GM23338 (cell line): ENCODE data around the gene AP2B1. TPM values are rescaled to one million over a fixed set of nuclear protein-coding genes. Genes with fewer than 3 reads are reported as not detected.

Experiments used
- ATAC-seq: fragments of 200-7000 bp; cut with Tn5 transposase; 3 replicates; pipeline ENCODE4 v1.9.1; 2020
- DNase-seq: peaks from one replicate; pipeline ENCODE4 v3.0.0-alpha.2; 2015; ENCODE audit warnings: low spot score
- H2AFZ ChIP-seq: fragments of 200-600 bp; sonication (generic); 2 replicates; pipeline ENCODE4 v1.8.0; 2016; ENCODE audit warnings: antibody characterized with exemption, mild to moderate bottlenecking, moderate library complexity
- H3F3A ChIP-seq: fragments of 200-600 bp; sonication (generic); replicated peaks from 2 replicates; pipeline ENCODE4 v1.8.0; 2017; ENCODE audit warnings: antibody characterized with exemption, mixed run types, low read depth
- H3K27ac ChIP-seq: fragments of 200-600 bp; sonication (generic); 2 replicates; pipeline ENCODE4 v1.6.1; 2016; ENCODE audit warnings: low read depth
- H3K27me3 ChIP-seq: fragments of 200-600 bp; sonication (generic); 2 replicates; pipeline ENCODE4 v1.8.0; 2016; ENCODE audit warnings: mild to moderate bottlenecking, mixed run types, moderate library complexity; ENCODE audit not compliant: insufficient read depth
- H3K36me3 ChIP-seq: fragments of 200-600 bp; sonication (generic); 2 replicates; pipeline ENCODE4 v1.8.0; 2016; ENCODE audit warnings: mild to moderate bottlenecking; ENCODE audit not compliant: insufficient read depth
- H3K4me1 ChIP-seq: fragments of 200-600 bp; sonication (generic); 2 replicates; pipeline ENCODE4 v1.8.0; 2016; ENCODE audit warnings: mild to moderate bottlenecking, moderate library complexity; ENCODE audit not compliant: insufficient read depth
- H3K4me2 ChIP-seq: fragments of 200-600 bp; sonication (generic); 2 replicates; pipeline ENCODE4 v1.7.1; 2017; ENCODE audit warnings: mixed run types
- H3K4me3 ChIP-seq: fragments of 200-600 bp; sonication (generic); 2 replicates; pipeline ENCODE4 v1.6.1; 2016; ENCODE audit warnings: mixed run types
- H3K79me2 ChIP-seq: fragments of 200-600 bp; sonication (generic); replicated peaks from 2 replicates; pipeline ENCODE4 v1.8.0; 2017; ENCODE audit warnings: mild to moderate bottlenecking; ENCODE audit not compliant: insufficient read depth
- H3K9me2 ChIP-seq: fragments of 200-600 bp; sonication (generic); 2 replicates; pipeline ENCODE4 v1.8.0; 2017; ENCODE audit not compliant: insufficient read depth
- H4K20me1 ChIP-seq: fragments of 200-600 bp; sonication (generic); replicated peaks from 2 replicates; pipeline ENCODE4 v1.8.0; 2017; ENCODE audit warnings: mild to moderate bottlenecking; ENCODE audit not compliant: insufficient read depth
- H3K27ac Mint-ChIP-seq: 2 replicates; pipeline ENCODE4 v1.8.0; 2020; ENCODE audit warnings: inconsistent platforms, mild to moderate bottlenecking, moderate library complexity, mixed read lengths
- H3K27me3 Mint-ChIP-seq: 3 replicates; pipeline ENCODE4 v1.8.0; 2022; ENCODE audit warnings: low read depth, mild to moderate bottlenecking, moderate library complexity, mixed read lengths, inconsistent platforms; ENCODE audit not compliant: insufficient read depth, poor library complexity
- H3K36me3 Mint-ChIP-seq: 3 replicates; pipeline ENCODE4 v1.8.0; 2021; ENCODE audit warnings: low read depth, mild to moderate bottlenecking, inconsistent platforms, moderate library complexity, mixed read lengths
- H3K4me1 Mint-ChIP-seq: 3 replicates; pipeline ENCODE4 v1.8.0; 2020; ENCODE audit warnings: mild to moderate bottlenecking, inconsistent platforms, mixed read lengths
- H3K4me3 Mint-ChIP-seq: 3 replicates; pipeline ENCODE4 v1.8.0; 2021; ENCODE audit warnings: moderate library complexity, mild to moderate bottlenecking, inconsistent platforms, mixed read lengths
- H3K9me3 Mint-ChIP-seq: 3 replicates; pipeline ENCODE4 v1.8.0; 2020; ENCODE audit warnings: moderate library complexity, mild to moderate bottlenecking, inconsistent platforms, mixed read lengths
- CREB1 ChIP-seq: fragments of 250-450 bp; sonication (Bioruptor Pico); IDR thresholded peaks from 2 replicates; pipeline ENCODE4 v1.5.0; 2020; ENCODE audit warnings: low read depth, mild to moderate bottlenecking, moderate library complexity
- CTCF ChIP-seq, 2 experiments: fragments of 200-600 bp in 1 of 2; sonication (generic) in 1 of 2; conservative IDR thresholded peaks; 2 replicates each; pipeline versions ENCODE4 v1.5.1 to v1.6.1; 2016 to 2017; ENCODE audit warnings: antibody characterized with exemption in 2 of 2, low read depth in 2 of 2, mild to moderate bottlenecking in 2 of 2, moderate library complexity in 1 of 2
- EZH2 ChIP-seq: fragments of 200-600 bp; sonication (generic); IDR thresholded peaks from one replicate; pipeline ENCODE4 v1.8.0; 2017; ENCODE audit warnings: antibody characterized with exemption, mild to moderate bottlenecking, low read depth; ENCODE audit not compliant: unreplicated experiment
- EZH2phosphoT487 ChIP-seq: fragments of 200-600 bp; sonication (generic); IDR thresholded peaks from one replicate; pipeline ENCODE4 v1.8.1; 2018; ENCODE audit warnings: antibody characterized with exemption; ENCODE audit not compliant: unreplicated experiment
- JUNB ChIP-seq: IDR thresholded peaks from one replicate; pipeline ENCODE4 v1.6.1; 2016; ENCODE audit warnings: antibody characterized with exemption; ENCODE audit not compliant: unreplicated experiment
- NANOG ChIP-seq: IDR thresholded peaks from 2 replicates; pipeline ENCODE4 v1.6.1; 2016; ENCODE audit warnings: antibody characterized with exemption, borderline replicate concordance
- POLR2AphosphoS5 ChIP-seq: IDR thresholded peaks from 2 replicates; pipeline ENCODE4 v1.6.1; 2016; ENCODE audit warnings: antibody characterized with exemption, low read depth
- STAT1 ChIP-seq: IDR thresholded peaks from one replicate; pipeline ENCODE4 v1.6.1; 2016; ENCODE audit warnings: antibody characterized with exemption; ENCODE audit not compliant: unreplicated experiment
- ZNF114 ChIP-seq: fragments of 250-450 bp; sonication (Bioruptor Pico); IDR thresholded peaks from 2 replicates; pipeline ENCODE4 v1.5.0; 2020; ENCODE audit warnings: mild to moderate bottlenecking, moderate library complexity
- ZNF331 ChIP-seq: fragments of 250-450 bp; sonication (Bioruptor Pico); IDR thresholded peaks from 2 replicates; pipeline ENCODE4 v1.5.0; 2020; ENCODE audit warnings: low read depth, mild to moderate bottlenecking, moderate library complexity
- ZNF462 ChIP-seq: fragments of 250-450 bp; sonication (Bioruptor Pico); IDR thresholded peaks from 2 replicates; pipeline ENCODE4 v1.5.0; 2020; ENCODE audit warnings: mild to moderate bottlenecking, moderate library complexity
- polyA plus RNA-seq: library from polyadenylated mRNA; unstranded; fragments of >200 nt; fragmentation: Nextera tagmentation; extraction: Ambion mirVana; gene quantifications from 2 replicates; pipeline ENCODE4 v1.2.1, GENCODE V29; 2016
- total RNA-seq: library from RNA; depleted of rRNA; stranded (reverse); fragments of >200 nt; shearing (Covaris generic); gene quantifications from 2 replicates; pipeline ENCODE4 v1.2.3, GENCODE V29; 2014
- TF ChIP-seq, protein P1 (sequence below): IDR thresholded peaks from one replicate; pipeline ENCODE4 v1.6.1; 2018; ENCODE audit warnings: antibody characterized with exemption; ENCODE audit not compliant: unreplicated experiment

AP2B1 gene
- total and polyA plus RNA-seq, 2 experiments from 2014 or later, result 89.7 to 144 TPM

GRCh38 chr17:35742496-35742895 lies 155.4 kb downstream of the AP2B1 start (continued):
- TF ChIP-seq ZNF462 (CRISPR knock-in tag), result no peak

DNA sequence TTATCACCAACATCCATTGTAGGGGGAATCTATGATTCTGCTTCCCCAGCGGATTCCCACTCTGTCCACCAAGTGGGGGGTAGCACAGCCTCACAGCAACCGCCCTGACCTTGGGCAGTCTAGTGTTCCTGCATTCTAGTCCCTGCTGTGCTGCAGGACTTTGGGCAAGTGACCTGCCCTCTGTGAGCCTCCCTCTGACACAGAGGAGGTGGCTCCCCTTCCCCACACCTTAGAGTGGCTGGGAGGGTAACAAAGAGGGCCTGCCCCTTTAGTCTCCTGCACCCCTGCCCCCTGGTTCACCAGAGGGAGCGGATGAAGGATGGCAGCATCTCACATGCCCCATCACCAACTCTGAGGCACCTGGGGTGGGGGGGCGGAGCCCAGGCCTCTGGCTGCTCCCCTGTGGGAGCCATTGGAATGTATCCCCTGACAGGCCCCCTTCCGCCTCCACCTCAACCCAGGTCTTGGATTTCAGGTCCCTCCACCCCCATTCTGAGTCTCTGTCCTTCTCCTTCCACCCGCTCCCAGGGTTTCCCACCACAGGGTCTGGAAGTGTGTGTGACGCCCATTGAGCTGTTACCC lies 155.9 kb downstream of the AP2B1 start:
- Mint-ChIP-seq H3K36me3 (0 out of 3 replicates have a peak, but pooled peaks cover 8% of the 10 kb centered on the region), H3K27me3 (peaks cover 30% of the 10 kb centered on the region), H3K4me1 (peaks cover 13% of the 10 kb centered on the region), H3K4me3 (no peak overlapping the region; the same call in 2 of the 3 replicates), H3K9me3 (peaks cover 12% of the 10 kb centered on the region; the same call in 2 of the 3 replicates), H3K27ac (no peak overlapping the region)
- Histone ChIP-seq H3K4me3 (no peak overlapping the region), H3K36me3 (no peaks in the 10 kb centered on the region), H3K4me2 (no peak overlapping the region), H4K20me1 (no peaks in the 10 kb centered on the region; the same call in 1 of the 2 replicates), H3F3A (peaks cover 8% of the 10 kb centered on the region; the same call in 1 of the 2 replicates), H3K27ac (no peak overlapping the region), H3K9me2 (peaks cover 6% of the 10 kb centered on the region; the same call in 1 of the 2 replicates), H2AFZ (no peak overlapping the region), H3K27me3 (peaks cover 55% of the 10 kb centered on the region), H3K79me2 (no peaks in the 10 kb centered on the region), H3K4me1 (peaks cover 4% of the 10 kb centered on the region; the same call in 1 of the 2 replicates)
- no peak for DNase-seq
- ATAC-seq, result no peak
- TF ChIP-seq JUNB, result no peak
- no peak for TF ChIP-seq POLR2AphosphoS5
- no peak for TF ChIP-seq ZNF114
- TF ChIP-seq ZNF331, result no peak
- no peak for TF ChIP-seq EZH2phosphoT487
- no peak for TF ChIP-seq NANOG
- no peak for TF ChIP-seq STAT1
- TF ChIP-seq EZH2, result no peak
- no peak for TF ChIP-seq CREB1 (CRISPR knock-in tag)
- TF ChIP-seq CTCF (conservative IDR thresholded peaks at IDR 0.05; ENCODE audit: low read depth in 2 of 2), result no peak
- TF ChIP-seq, protein P1, sequence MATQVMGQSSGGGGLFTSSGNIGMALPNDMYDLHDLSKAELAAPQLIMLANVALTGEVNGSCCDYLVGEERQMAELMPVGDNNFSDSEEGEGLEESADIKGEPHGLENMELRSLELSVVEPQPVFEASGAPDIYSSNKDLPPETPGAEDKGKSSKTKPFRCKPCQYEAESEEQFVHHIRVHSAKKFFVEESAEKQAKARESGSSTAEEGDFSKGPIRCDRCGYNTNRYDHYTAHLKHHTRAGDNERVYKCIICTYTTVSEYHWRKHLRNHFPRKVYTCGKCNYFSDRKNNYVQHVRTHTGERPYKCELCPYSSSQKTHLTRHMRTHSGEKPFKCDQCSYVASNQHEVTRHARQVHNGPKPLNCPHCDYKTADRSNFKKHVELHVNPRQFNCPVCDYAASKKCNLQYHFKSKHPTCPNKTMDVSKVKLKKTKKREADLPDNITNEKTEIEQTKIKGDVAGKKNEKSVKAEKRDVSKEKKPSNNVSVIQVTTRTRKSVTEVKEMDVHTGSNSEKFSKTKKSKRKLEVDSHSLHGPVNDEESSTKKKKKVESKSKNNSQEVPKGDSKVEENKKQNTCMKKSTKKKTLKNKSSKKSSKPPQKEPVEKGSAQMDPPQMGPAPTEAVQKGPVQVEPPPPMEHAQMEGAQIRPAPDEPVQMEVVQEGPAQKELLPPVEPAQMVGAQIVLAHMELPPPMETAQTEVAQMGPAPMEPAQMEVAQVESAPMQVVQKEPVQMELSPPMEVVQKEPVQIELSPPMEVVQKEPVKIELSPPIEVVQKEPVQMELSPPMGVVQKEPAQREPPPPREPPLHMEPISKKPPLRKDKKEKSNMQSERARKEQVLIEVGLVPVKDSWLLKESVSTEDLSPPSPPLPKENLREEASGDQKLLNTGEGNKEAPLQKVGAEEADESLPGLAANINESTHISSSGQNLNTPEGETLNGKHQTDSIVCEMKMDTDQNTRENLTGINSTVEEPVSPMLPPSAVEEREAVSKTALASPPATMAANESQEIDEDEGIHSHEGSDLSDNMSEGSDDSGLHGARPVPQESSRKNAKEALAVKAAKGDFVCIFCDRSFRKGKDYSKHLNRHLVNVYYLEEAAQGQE, result no peak
